CD4-positive, alpha-beta T cell treated with Interleukin-1 beta for 1 hour (primary cell): ENCODE data around the gene GALNT9.

Source experiments
- DNase-seq, 2 donors: peaks; one replicate each; pipeline ENCODE4 v3.0.0-alpha.2; 2020 to 2022

The GALNT9 gene

DNA sequence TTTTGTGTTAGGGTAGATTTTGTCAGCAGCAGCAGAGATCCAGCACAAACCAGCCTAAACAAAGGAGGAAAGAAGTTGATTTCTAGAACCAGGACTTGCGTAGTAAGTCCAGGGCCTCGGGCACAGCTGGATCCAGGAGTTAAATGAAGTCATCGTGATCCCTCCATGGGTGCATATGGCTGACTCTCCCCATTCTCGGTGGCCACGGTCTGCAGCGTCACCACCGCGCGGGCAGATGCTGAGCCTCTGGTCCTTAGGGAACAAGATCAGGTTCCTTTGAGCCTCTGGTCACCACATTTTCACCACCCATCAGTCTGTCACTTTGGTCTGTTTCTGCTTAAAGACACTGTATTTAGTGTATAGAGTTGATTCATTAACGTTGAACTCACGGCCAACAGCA is 14.8 kb upstream of the GALNT9 start:
- DNase-seq: no peak

DNA sequence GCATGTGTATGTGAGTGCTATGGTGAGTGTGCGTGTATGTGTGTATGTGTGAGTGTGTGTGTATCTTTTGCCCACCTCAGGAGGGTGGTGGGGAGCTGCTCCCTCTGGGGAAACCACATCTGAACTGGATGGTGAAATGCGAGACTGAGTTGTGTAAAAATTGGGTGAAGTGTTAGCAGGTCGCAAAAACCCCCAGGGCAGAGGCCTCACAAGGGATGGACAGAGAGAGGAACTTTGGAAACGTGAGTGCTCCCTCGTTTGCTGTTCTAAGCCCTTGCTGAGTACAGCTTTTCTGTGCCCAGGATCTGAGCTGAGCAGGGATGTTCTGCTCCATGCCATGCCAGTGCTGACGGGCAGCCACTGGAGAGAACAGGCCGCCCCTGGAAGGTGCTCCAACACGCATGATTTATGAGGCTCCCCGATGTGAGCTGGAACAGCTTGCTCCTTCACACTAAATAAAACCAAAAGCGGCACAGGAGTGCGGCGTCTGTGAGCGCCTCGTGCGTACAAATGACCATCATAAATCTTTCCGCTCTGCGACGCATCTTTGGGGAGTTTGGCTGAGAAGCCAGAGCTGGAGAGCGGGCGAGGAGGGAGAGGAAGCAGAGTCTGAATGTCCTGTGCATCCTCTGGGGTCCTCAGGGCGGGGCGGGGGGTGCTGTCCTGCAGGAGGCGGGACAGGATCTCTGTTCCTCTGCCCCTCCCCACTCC is 14.1 kb upstream of the GALNT9 start:
- no peak for DNase-seq

DNA sequence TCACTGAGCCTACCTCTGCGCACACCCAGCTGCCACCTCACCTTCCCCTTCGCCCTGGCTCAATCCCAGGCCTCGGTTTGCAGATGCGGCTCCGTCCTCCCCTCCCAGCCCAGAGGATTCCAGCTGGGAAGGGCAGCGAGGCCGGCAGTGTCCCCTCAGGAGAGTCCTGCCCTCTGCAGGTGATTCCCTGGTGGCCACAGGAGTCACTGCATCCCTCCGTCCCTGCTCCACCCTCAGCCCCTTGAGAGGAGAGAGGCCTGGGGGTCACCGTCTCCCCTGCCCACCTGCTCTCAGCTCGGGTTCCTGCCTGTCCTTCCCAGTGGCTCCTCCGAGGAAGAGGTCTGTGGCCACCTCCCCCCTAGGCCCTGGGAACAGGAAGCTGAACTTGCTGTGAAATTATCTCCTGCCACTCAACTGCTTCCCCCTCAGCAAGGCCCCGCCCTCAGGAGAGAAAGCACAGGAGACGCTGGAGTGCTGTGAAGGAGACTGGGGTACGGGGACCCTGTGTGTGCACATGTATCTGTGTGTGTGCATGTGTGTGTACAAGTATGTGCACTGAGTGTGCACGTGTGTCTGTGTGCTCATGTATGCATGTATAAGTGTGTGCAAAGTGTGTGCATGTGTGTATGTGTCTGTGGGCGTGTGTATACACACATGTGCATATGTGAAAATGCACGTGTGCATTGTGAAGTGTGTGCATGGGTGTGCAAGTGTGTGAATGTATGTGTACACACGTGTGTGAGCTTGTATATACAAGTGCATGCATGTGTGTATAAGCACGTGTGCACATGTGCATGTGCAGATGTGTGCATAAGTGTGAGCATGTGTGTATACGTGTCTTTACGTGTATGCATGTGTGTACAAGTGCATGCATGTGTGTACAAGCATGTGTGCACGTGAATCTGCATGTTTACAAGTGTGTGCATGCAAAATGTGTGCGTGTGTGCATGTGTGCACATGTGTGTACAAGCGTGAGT is 13.2 kb upstream of the GALNT9 start:
- DNase-seq: no peak

DNA sequence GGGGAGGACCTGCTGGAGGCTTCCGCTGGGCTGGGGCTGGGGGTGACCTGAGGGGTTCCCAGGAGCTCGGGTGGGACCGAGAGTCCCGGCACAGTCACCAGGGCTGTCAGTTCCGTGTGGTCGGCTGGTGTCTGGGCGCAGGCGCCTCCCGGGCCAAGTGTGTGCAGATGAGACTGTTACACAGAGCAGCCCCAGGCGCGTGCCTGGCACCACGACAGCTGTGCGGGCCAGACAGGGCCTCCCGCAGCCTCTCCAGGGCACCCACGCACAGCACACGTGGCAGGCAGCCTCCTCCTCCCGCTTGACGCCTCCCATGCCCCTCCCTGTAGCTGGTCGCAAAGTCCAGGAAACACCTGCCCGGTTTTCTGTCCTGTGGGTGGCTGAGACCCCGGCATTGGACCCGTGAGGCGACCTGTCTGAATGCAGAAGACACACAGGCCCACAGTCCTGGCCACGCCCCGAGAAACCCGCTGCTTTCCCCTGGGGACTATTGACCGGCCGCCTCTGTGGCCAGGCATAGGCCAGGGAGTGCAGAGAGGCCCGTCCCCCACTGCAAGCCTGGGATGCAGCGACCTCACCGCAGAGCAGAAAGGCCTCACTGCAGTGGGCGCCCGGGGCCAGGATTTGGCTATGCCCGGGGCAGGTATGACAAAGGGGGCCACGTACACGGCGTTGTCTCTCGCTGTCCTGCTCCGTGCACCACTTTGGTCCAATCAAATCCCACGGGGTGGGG is 12.1 kb upstream of the GALNT9 start:
- DNase-seq: no peak

DNA sequence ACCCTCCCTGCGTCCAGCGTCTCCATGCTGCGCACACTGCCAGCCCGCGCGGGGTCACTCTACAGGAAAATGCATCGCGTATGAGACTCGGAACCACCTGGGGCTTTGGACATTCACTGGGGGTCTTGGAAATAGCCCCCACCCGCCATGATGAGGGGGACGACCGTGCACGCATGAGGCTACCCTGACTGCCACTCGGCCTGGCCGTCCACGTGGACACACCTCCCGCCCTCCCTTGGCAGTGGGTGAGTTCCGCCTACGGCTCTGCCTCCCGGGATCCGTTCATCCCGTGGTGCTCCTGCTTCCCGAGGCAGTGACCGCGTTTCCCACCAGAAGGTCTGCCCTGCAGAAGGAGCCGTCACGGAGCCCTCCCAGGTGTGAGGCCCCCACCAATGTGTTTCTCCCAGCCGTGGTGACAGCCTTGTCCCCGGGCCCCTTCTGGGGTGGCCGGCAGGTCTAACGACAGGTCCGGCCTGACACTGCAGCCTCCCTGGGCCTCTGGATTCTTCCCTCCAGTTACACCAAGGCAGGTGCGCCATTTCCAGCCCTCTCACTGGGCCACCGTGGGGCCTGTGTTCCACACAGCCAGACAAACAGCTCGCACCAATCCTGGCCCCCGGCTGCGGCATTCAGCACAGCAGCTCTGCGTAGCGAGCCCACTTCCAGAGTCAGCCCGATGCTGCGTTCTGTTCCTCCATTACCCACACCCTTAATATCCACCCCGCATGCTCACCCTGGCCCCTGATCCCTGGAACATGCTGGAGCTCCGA is 11.1 kb upstream of the GALNT9 start:
- DNase-seq: no peak

DNA sequence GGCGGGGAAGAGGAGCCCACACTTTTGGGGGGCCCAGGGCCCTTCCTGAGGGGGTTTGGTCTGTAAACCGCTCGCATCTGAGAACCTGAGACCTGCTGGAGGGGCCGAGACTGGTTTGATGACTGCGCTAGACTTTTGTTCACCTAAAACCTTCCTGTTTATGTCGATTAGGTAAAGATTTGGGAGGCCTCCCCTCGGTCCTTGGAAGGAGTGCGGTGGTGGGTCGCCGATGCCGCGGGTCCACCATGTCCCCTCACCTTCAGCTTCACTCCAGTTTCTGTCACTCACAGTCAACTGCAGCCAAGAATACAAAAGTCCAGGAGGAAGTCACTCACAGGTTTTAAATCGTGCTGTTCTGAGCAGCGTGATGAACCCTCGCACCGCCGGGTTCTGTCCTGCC is 10.5 kb upstream of the GALNT9 start:
- DNase-seq: no peak

DNA sequence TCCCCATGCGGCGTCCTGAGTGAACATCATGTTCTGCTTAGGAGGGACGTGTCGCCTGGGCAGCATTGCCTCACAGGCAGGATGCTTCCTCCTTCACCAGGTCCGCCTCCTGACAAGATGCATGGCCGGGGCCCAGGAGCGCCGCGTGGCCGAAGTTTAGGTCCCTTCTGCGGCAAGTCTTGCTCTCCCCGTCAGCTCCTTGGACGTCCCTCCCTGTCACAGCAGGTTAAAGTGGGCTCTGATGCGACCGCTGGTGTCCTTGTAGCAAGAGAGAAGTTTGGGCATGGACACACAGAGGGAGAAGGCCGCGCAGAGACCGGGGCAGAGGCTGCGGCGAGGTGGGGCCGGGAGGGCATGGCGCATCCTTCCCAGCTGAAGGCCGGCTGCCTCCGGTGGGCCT is 9.4 kb upstream of the GALNT9 start:
- DNase-seq: no peak

DNA sequence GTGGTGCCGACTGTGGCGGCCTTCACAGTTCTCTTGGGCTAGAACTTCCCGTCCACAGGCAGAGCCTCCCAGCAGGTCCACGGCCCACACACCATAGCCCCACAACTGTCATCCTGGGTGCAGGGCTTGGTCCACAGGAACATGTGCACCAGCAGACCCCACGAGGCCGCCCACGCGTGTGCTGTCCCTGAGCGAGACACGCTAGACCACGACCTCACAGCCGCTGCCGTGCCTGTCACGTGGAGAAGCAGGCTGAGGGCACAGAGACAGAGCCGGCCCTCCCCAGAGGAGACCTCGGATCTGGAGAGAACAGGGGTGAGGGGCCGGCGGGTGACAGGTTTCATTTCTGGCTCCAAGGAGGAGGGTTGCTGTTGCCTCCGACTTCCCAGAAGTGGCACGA is 8.9 kb upstream of the GALNT9 start:
- DNase-seq: no peak

DNA sequence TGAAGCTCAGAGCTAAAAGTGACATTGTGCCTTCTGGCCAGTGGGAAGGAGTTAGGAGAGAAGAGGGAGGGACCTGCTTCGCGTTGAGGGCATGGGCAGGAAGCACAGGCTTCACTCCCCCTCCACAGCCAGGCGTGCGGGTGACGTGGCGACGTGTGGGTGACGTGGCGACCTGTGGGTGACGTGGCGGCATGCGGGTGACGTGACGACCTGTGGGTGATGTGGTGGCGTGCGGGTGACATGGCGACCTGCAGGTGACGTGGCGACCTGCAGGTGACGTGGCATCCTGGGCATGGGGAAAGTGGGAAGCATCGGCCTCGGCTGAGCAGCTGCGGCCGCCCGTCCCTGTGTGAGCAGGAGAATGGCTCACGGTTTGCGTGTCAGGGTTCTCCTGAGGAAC is 8.2 kb upstream of the GALNT9 start:
- DNase-seq: no peak

DNA sequence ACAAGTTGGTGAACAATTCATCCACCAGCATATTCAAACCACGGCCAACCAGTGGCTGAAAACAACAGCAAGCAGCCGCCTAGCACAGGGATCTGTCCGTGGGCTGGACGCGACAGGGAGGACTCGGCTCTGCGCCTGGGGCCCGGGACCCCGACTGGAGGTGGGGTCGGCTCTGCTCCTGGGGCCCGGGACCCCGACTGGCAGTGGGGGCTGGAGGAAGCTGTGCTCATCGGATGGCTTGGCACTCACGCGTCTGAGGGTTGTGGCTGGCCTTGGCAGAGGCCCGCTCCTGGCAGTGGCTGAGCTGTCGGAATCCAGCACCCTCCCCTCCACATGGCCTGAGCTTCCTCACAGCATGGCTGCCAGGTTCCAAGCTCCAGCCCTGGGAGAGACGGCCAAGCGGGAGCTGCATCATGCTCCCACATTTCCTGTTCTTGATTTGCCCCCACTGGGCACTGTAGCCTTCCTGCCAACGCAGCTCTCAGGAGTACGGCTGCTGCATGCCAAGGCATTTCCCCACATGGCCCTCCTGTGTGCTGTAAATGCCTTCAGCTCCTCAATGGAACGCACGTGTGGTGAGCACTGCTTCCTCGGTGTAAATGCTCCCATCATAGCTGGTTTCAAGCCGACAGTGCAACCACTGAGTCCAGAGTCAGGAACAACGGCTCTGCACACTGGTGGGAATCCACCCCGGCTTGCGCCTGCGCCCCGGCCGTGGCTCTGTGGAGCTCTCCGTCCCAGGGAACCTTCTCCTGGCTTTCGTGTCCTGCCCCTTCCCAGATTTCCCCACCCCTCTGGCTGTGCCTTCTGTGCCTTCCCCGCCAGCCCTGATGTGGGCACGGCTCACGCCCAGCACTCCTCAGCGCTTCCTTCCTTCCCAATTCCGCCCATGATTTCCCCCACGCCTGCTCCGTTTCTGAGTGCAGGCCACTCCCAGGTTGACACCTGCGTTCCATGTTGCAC is 7.3 kb upstream of the GALNT9 start:
- no peak for DNase-seq

DNA sequence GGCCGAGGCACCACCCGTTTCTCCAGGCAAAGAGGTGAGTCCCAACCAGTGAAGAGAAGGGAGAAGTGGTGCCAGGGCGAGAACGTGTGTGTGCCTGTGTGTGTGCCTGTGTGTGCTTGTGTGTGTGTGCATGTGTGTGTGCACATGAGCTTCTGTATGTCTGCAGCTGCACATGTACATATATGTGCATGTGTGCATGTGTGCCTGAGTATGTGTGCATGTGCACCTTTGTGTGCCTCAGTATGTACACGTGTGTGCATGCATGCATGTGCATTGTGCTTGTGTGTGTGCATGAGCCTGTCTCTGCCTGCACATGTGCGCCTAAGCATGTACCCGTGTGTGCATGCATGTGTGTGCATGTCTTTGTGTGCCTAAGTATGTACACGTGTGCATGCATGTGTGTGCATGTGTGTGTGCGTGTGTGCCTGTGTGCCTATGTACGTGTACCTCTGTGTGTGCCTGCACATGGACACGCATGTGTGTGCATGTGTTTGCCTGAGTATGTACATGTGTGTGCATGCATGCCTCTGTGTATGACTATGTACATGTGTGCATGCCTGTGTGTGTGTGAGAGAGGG is 5.9 kb upstream of the GALNT9 start:
- DNase-seq: no peak

DNA sequence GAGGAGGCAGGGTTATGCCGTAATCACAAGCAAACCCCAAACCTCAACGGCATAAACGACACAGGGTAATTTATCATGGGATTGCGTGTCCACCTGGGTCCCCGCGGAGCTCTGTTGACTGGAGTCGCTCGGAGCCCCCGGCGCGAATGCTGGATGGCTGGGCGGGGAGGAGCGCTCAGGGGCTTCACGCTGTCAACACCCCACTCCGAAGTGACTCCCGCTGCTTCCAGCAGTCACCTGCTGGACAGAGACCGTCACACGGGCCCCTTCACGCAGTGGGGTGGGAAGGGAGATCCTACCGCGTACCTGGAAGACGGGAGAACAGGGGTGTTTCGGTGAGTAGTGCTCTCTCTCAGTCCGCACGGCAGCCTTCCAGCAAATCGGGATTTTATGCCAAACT is 4.4 kb upstream of the GALNT9 start:
- no peak for DNase-seq

DNA sequence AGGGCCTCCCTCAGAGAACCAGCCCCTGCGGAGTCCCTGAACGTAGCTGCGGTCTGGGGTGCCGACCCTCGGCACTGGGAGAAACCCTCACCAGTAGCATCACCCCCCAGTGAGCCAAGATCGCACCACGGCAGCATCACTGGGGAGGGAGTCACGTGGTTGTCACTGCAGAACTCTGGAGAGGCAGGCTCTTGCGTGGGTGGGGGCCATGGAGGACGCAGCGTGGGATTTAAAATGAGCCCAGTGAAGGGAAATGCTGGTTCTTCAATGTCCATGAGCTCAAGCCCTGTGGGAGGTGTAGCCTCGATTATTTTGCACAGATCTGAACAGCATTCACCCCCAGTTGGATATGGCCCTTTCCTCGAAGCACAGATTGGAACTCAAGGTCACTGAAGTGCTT is 3.9 kb upstream of the GALNT9 start:
- DNase-seq: no peak

DNA sequence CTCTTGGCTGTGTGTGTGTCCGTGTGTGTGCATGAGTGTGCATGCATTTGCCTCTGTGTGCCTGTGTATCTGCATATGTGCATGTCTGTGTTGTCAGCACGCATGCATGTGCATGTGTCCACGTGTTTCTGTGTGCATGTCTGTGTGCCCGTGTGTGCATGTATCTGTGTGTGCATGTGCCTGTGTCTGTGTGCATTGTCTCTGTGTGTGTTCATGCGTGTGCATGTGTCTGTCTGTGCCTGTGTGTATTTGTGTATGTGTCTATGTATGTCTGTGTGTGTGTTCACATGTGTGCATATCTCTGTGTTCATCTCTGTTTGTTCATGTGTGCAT is 1.1 kb upstream of the GALNT9 start:
- DNase-seq: no peak

DNA sequence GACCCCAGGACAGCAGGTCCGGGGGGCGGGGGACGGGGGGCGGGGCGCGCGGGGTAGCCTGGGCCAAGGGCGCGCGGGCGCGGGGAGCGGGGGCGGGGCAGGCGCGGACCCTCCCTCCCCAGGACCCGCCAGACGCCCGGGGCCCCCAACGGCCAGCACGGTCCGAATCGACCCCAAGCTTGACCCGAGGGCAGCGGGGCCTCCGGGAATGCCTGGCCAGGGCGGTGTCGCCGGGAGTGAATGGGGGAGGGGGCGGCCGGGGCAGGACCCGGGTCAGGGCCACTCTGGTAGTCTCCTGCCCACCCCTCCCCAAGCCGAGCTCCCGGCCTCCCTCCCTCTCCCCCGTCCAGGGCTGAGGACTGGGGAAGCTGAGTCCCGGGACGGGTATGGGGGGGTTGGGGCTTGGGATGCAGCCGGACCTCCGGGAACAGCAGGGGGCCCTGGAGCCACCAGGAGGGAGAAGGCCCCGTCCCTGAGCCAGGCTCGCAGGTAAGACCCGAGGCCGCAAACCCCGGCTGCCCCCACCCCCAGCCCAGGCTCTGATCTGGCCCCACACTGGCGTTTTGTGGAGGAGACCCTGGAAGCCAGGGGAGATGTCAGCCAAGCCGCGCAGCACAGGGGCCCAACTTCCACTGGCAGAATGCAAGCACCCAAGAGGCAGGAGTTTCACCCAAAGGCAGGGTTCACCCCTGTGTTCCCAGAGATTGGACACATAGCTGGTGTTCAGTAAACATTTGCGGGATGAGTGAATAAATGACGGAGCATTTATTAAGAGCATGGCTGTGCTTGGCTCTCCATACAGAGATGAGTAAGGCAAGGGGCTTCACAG is 545 bp upstream of the GALNT9 start:
- no peak for DNase-seq

DNA sequence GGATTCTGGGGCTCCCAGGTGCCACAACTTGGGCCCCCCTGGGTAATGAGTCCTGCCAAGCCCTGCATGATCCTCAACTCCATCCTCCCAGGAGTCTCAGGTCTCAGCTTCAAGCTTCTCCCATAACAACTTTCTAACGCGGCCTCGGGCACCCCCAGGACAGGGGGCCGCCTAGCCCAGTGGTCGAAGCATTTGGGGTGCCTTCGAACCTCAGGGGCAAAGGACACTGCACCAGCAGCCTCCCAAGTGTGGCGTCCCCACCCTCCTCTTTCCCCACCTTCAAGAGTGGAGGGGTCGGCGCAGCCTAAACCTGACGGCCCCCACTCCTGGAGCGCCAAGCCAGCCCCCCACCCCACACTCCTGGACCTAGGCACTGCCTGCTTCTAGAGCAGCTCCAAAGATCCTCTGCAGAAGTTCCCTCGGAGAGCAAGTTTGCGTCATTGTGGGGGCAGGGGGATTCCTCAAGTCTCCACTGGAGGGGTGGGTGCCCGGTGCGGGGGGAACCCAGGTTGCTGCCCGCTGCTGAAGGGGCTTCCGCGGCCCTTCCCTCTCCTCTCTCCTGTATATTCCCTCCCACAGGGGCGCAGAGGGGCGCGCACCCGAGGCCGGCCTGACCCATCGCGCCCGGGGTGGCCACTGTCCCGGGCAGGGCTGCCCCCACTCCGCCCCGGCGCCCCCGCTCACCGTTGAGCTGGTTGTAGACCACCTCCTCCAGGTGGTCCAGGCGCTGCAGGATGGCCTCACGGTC is 933 bp downstream of the GALNT9 start:
- DNase-seq: no peak

DNA sequence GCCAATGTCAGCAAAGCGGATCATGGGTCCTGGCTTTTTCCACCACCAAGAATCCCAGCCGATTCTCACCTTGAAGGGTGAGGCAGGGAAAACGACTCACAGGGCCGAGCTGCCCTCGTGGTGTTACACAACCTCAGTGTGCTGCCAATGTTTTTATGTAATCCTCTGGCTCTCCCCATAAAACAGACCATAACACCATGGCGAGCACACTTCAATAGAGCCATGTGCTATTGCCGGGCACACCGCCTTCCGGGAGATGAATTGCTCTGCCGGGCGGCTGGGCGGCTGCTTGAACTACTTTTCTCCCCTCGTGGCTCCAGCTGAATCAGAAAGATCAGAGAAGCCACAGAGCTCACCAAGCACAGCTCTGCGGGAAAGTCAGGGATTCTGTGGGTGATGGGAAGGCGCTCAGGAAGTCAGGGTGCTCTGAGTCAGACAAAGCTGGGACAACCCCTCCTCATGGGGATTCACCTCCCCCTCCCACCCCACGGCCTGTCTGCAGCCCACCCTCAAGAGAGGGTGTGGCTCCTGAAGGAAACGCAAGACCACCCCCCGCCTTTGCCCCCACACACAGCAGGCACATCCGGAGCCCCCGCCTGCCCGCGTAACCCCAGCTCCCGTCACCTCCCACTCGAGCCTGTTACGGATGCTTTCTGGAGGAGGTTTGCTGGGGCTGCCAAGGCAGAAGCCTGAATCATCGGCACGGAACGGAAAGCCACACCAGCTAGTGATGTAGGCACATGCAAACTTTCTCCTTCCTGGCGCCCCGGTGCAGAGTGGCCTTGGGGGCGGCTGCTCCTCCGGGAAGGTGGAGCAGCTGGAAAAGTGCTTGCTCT is 1.8 kb downstream of the GALNT9 start:
- no peak for DNase-seq

DNA sequence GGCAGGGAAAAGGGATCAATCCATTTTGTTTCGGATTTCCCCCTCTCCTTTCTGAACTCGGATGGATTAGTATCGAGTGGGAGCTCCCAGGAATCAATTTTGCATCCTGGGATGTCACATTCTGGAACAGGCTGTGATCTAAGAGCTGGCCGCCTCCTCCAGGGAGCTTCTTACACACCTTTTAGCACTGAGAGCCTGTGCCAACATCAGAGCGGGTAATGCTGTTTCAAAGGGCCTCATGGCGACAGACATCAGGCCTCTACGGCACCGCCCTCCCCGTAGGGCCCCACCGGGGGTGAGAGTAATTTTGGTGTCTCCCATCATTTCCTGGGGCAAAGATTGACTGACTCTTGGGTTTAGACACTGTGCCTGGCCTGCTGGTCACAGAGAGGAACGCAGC is 2.7 kb downstream of the GALNT9 start:
- no peak for DNase-seq

DNA sequence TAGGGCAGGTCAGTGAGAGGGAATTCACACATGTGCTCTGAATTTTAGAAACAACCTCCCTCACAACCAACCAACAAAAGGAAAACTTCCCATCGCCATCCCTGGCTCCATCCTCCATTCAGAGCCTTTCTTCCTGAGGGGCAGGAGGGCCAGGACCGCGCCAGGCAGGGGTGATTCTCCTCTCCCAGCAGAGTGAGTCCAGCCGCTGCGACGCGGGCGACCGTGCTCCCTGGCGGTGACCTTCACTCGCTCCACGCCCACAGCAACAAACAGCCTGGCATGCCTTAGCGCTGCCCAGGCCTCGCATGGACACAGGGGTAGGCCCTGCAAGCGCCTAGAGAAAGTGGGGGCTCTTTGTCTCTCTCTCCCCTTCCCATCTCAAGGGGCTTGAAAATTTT is 3.7 kb downstream of the GALNT9 start:
- DNase-seq: no peak
